Measurements from ENCODE around the gene COL26A1.

GRCh38 chr7:101547022-101547915, 184.6 kb downstream of the COL26A1 start:
- TF ChIP-seq EZH2phosphoT487 (IDR thresholded peaks at IDR 0.05; ENCODE audit: borderline replicate concordance, low read length), result no peak
- TF ChIP-seq EZH2 (IDR thresholded peaks at IDR 0.05; ENCODE audit: low read length, unreplicated experiment), result no peak
- TF ChIP-seq CTCF (conservative IDR thresholded peaks at IDR 0.05; ENCODE audit: low read depth, low read length), result no peak

Data from PC-3 (cell line).